Measurements from ENCODE around the gene MVB12B.
"Not testable (repeated sequence)": the region's sequence is repeated elsewhere in the genome, so short reads cannot be mapped to it uniquely, and the experiment has no call there.

MVB12B gene

DNA sequence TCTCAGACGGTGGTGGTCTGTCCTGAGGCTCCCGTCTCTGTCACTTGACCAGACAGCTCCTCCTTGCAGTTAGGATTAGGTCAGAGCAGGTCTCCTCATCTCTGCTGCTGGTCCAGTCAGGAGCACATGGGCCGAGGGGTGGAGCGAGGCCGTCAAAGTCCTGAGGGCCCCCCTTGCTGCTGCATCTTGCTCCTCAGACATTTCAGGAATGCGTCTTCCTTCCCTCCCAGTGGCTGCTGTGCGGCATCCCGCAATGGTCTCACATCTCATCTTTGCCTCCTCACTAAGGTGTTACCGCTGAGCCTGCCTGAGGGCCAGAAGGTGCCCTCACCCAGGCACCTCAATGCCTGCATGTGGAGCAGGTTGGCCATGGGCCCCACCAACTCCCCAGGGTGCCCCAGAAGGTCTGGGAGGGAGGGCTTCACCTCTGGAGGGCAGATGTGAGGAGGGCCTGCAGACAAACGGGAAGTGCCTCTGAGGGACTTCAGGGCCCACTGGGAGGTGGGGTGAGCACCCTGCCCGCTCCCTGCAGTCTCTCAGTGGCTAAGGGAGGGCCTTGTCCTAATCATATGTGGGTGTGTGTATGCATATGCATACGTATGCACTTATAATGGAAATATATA, 149.4 kb downstream of the MVB12B start:
- no peak overlapping the region for H3K14ac ChIP-seq (ENCODE audit: low read length)
- no peak overlapping the region for H2AFZ ChIP-seq (ENCODE audit: low read length)
- H3K23ac ChIP-seq (ENCODE audit: low read depth, low read length, poor library complexity), result no peak overlapping the region
- peaks cover 0 to 6% of the 10 kb centered on the region in 2 donors for H3K36me3 ChIP-seq (replicated peaks in 1 of 2; ENCODE audit: control insufficient read depth in 2 of 2, insufficient read depth in 2 of 2, low read length in 2 of 2)
- no peak overlapping the region for H3K4me2 ChIP-seq (ENCODE audit: insufficient read depth, low read length, poor library complexity, severe bottlenecking)
- H3K4ac ChIP-seq (ENCODE audit: low read length), result no peak overlapping the region
- H3K4me3 ChIP-seq (ENCODE audit: low read length in 2 of 2), result no peak overlapping the region
- no peak overlapping the region for H2BK12ac ChIP-seq (ENCODE audit: low read length)
- H3K18ac ChIP-seq (ENCODE audit: low read length), result no peak overlapping the region
- peaks cover 3% of the 10 kb centered on the region for H3K79me1 ChIP-seq (ENCODE audit: low read depth, low read length)
- H3K9ac ChIP-seq (ENCODE audit: low read depth, low read length, poor library complexity), result no peak overlapping the region
- H2BK5ac ChIP-seq (ENCODE audit: low read length), result no peak overlapping the region
- no peak overlapping the region for H4K8ac ChIP-seq (ENCODE audit: low read depth, low read length)
- peaks cover 3 to 4% of the 10 kb centered on the region in 2 donors for H3K9me3 ChIP-seq (replicated peaks in 1 of 2; ENCODE audit: control insufficient read depth in 2 of 2, insufficient read depth in 1 of 2, low read depth in 1 of 2, low read length in 2 of 2)
- no peak overlapping the region for H2AK5ac ChIP-seq (ENCODE audit: low read depth, low read length)
- DNase-seq (ENCODE audit: low spot score), result no peak
- H2BK120ac ChIP-seq (ENCODE audit: low read depth, low read length), result no peak overlapping the region
- no peak overlapping the region for H3K27ac ChIP-seq (replicated peaks; ENCODE audit: low read length)
- no CpG with 5 or more reads among the region's 12 CpGs for WGBS, 2 donors (ENCODE audit: extremely low coverage in 2 of 2, insufficient read length in 2 of 2, insufficient replicate concordance in 1 of 2)
- no peak overlapping the region for H2BK15ac ChIP-seq (ENCODE audit: low read length)
- no peaks in the 10 kb centered on the region for H3K27me3 ChIP-seq (ENCODE audit: control insufficient read depth in 3 of 3, insufficient read depth in 3 of 3, low read depth in 1 of 3, low read length in 3 of 3)
- H4K91ac ChIP-seq (ENCODE audit: low read depth, low read length, poor library complexity), result no peak overlapping the region
- H3K4me1 ChIP-seq (ENCODE audit: control insufficient read depth in 2 of 2, insufficient read depth in 1 of 2, low read depth in 1 of 2, low read length in 2 of 2), result peaks cover 0 to 12% of the 10 kb centered on the region in 2 donors

- H3K4me1 ChIP-seq (ENCODE audit: control insufficient read depth in 2 of 2, insufficient read depth in 1 of 2, low read depth in 1 of 2, low read length in 2 of 2), result peaks cover 9 to 18% of the 10 kb centered on the region in 2 donors
- no CpG with 5 or more reads among the region's 3 CpGs for WGBS, 2 donors (ENCODE audit: extremely low coverage in 2 of 2, insufficient read length in 2 of 2, insufficient replicate concordance in 1 of 2)
- not testable (repeated sequence) for H3K9me3 ChIP-seq (replicated peaks in 1 of 2; ENCODE audit: control insufficient read depth in 2 of 2, insufficient read depth in 1 of 2, low read depth in 1 of 2, low read length in 2 of 2); H3K79me1 ChIP-seq (ENCODE audit: low read depth, low read length); H2AK5ac ChIP-seq (ENCODE audit: low read depth, low read length); H3K36me3 ChIP-seq (replicated peaks in 1 of 2; ENCODE audit: control insufficient read depth in 2 of 2, insufficient read depth in 2 of 2, low read length in 2 of 2); DNase-seq (ENCODE audit: low spot score); H3K27ac ChIP-seq (replicated peaks; ENCODE audit: low read length); H3K18ac ChIP-seq (ENCODE audit: low read length); H3K4ac ChIP-seq (ENCODE audit: low read length); H2AFZ ChIP-seq (ENCODE audit: low read length); H2BK12ac ChIP-seq (ENCODE audit: low read length); H3K4me3 ChIP-seq (ENCODE audit: low read length in 2 of 2); H4K91ac ChIP-seq (ENCODE audit: low read depth, low read length, poor library complexity); H3K27me3 ChIP-seq (ENCODE audit: control insufficient read depth in 3 of 3, insufficient read depth in 3 of 3, low read depth in 1 of 3, low read length in 3 of 3); H3K9ac ChIP-seq (ENCODE audit: low read depth, low read length, poor library complexity); H2BK15ac ChIP-seq (ENCODE audit: low read length); H3K23ac ChIP-seq (ENCODE audit: low read depth, low read length, poor library complexity); H2BK5ac ChIP-seq (ENCODE audit: low read length); H2BK120ac ChIP-seq (ENCODE audit: low read depth, low read length); H4K8ac ChIP-seq (ENCODE audit: low read depth, low read length); H3K14ac ChIP-seq (ENCODE audit: low read length); H3K4me2 ChIP-seq (ENCODE audit: insufficient read depth, low read length, poor library complexity, severe bottlenecking)
Observed at GRCh38 chr9:126477432-126477831, 150.8 kb downstream of the MVB12B start.

GRCh38 chr9:126478216-126478981, 151.8 kb downstream of the MVB12B start:
- Histone ChIP-seq H2AFZ (ENCODE audit: low read length) (no peak overlapping the region), H2BK12ac (ENCODE audit: low read length) (no peak overlapping the region), H3K79me1 (ENCODE audit: low read depth, low read length) (peaks cover 3% of the 10 kb centered on the region), H3K14ac (ENCODE audit: low read length) (no peak overlapping the region), H3K4me2 (ENCODE audit: insufficient read depth, low read length, poor library complexity, severe bottlenecking) (no peak overlapping the region), H3K36me3 (replicated peaks in 1 of 2; ENCODE audit: control insufficient read depth in 2 of 2, insufficient read depth in 2 of 2, low read length in 2 of 2) (peaks cover 0 to 15% of the 10 kb centered on the region in 2 donors), H3K18ac (ENCODE audit: low read length) (no peak overlapping the region), H4K8ac (ENCODE audit: low read depth, low read length) (no peak overlapping the region), H2BK120ac (ENCODE audit: low read depth, low read length) (no peak overlapping the region), H2BK15ac (ENCODE audit: low read length) (no peak overlapping the region), H2AK5ac (ENCODE audit: low read depth, low read length) (peak overlapping the region; percentile 17), H2BK5ac (ENCODE audit: low read length) (peak overlapping the region; percentile 45), H3K4me3 (ENCODE audit: low read length in 2 of 2) (no peak overlapping the region), H3K9ac (ENCODE audit: low read depth, low read length, poor library complexity) (no peak overlapping the region), H3K4me1 (ENCODE audit: control insufficient read depth in 2 of 2, insufficient read depth in 1 of 2, low read depth in 1 of 2, low read length in 2 of 2) (peaks cover 12 to 17% of the 10 kb centered on the region in 2 donors), H3K27me3 (ENCODE audit: control insufficient read depth in 3 of 3, insufficient read depth in 3 of 3, low read depth in 1 of 3, low read length in 3 of 3) (no peaks in the 10 kb centered on the region), H3K9me3 (replicated peaks in 1 of 2; ENCODE audit: control insufficient read depth in 2 of 2, insufficient read depth in 1 of 2, low read depth in 1 of 2, low read length in 2 of 2) (peaks cover 3 to 4% of the 10 kb centered on the region in 2 donors), H3K4ac (ENCODE audit: low read length) (no peak overlapping the region), H3K23ac (ENCODE audit: low read depth, low read length, poor library complexity) (peak overlapping the region; percentile 68), H3K27ac (replicated peaks; ENCODE audit: low read length) (no peak overlapping the region), H4K91ac (ENCODE audit: low read depth, low read length, poor library complexity) (peak overlapping the region; percentile 60)
- DNase-seq (ENCODE audit: low spot score), result no peak
- WGBS, 2 donors (ENCODE audit: extremely low coverage in 2 of 2, insufficient read length in 2 of 2, insufficient replicate concordance in 1 of 2), result no CpG with 5 or more reads among the region's 8 CpGs

DNA sequence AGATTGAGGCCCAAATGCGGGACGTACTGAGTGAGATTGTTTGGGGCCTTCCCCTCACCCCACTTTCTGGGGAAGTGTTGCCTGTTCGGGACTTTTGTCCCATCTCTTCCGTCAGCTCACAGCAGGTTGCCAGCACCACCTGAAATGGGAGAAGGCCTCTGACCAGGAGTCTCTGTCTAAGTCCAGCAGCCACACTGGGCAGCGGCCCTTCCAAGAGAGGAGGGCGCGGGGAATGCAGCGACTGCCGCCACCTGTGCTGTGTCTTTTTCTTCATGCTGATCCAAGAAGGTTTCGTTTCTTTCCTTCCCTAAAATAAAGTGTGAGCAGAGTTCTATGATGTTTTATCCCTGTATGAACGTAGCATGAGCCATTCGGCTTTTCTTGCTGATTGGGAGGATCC, 152.9 kb downstream of the MVB12B start:
- Histone ChIP-seq H3K27ac (replicated peaks; ENCODE audit: low read length) (no peak overlapping the region), H2BK5ac (ENCODE audit: low read length) (no peak overlapping the region), H4K91ac (ENCODE audit: low read depth, low read length, poor library complexity) (no peak overlapping the region), H4K8ac (ENCODE audit: low read depth, low read length) (no peak overlapping the region), H2BK120ac (ENCODE audit: low read depth, low read length) (no peak overlapping the region), H3K4me1 (ENCODE audit: control insufficient read depth in 2 of 2, insufficient read depth in 1 of 2, low read depth in 1 of 2, low read length in 2 of 2) (peaks cover 12 to 17% of the 10 kb centered on the region in 2 donors), H2AFZ (ENCODE audit: low read length) (no peak overlapping the region), H3K23ac (ENCODE audit: low read depth, low read length, poor library complexity) (peak overlapping the region; percentile 8), H3K9me3 (replicated peaks in 1 of 2; ENCODE audit: control insufficient read depth in 2 of 2, insufficient read depth in 1 of 2, low read depth in 1 of 2, low read length in 2 of 2) (peaks cover 3 to 4% of the 10 kb centered on the region in 2 donors), H3K27me3 (ENCODE audit: control insufficient read depth in 3 of 3, insufficient read depth in 3 of 3, low read depth in 1 of 3, low read length in 3 of 3) (no peaks in the 10 kb centered on the region), H2BK12ac (ENCODE audit: low read length) (no peak overlapping the region), H3K4me3 (ENCODE audit: low read length in 2 of 2) (no peak overlapping the region), H3K4ac (ENCODE audit: low read length) (no peak overlapping the region), H3K36me3 (replicated peaks in 1 of 2; ENCODE audit: control insufficient read depth in 2 of 2, insufficient read depth in 2 of 2, low read length in 2 of 2) (peaks cover 0 to 23% of the 10 kb centered on the region in 2 donors), H3K14ac (ENCODE audit: low read length) (no peak overlapping the region), H2BK15ac (ENCODE audit: low read length) (no peak overlapping the region), H3K4me2 (ENCODE audit: insufficient read depth, low read length, poor library complexity, severe bottlenecking) (no peak overlapping the region), H3K9ac (ENCODE audit: low read depth, low read length, poor library complexity) (no peak overlapping the region), H3K79me1 (ENCODE audit: low read depth, low read length) (peaks cover 3% of the 10 kb centered on the region), H3K18ac (ENCODE audit: low read length) (no peak overlapping the region), H2AK5ac (ENCODE audit: low read depth, low read length) (no peak overlapping the region)
- WGBS, 2 donors (ENCODE audit: extremely low coverage in 2 of 2, insufficient read length in 2 of 2, insufficient replicate concordance in 1 of 2), result no CpG with 5 or more reads among the region's 12 CpGs
- DNase-seq (ENCODE audit: low spot score), result no peak

Data from neuronal stem cell (in vitro differentiated cells).